Activated CD4-positive, alpha-beta T cell treated with anti-CD3 and anti-CD28 coated beads, Interleukin-2, Interleukin-6, amounts not matched to agents 100 ng/mL and 50 ng/mL, durations not matched to agents 16 hours and 8 hours (primary cell): ENCODE results near the gene EMC10.

ENCODE experiments used
- DNase-seq: peaks from one replicate; pipeline ENCODE4 v3.0.0-alpha.2; 2020

Gene EMC10

DNA sequence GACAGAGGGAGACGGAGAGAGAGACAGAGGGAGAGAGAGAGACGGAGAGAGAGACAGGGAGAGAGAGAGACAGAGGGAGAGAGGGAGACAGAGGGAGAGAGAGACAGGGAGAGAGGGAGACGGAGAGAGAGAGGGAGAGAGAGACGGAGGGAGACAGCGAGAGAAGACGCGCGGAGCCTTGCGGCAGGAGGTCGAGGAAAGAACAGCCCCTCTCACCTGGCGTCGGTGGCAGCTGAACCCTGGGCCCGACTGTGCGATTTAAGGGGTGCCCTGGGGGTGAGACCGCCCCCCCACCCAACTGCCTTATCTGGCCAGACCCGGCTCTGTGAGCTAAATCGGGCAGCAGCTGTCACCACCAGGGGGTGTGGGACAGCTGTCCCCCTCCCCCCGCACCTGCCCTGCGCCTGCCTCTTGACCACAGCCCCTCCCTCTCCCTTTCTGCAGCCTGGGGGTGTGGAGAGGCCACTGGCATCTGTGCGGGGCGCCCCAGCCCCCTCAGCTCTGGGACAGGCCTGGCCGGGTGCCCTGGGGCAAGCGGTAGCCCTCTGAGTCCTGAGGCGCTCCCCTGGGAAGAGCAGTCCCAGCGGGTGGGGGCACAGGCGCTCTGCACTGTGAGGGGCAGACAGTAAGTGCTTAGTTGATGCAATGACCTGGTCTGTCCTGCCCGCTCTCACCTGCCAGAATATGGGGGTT, 23.9 kb downstream of the EMC10 start:
- no peak for DNase-seq

DNA sequence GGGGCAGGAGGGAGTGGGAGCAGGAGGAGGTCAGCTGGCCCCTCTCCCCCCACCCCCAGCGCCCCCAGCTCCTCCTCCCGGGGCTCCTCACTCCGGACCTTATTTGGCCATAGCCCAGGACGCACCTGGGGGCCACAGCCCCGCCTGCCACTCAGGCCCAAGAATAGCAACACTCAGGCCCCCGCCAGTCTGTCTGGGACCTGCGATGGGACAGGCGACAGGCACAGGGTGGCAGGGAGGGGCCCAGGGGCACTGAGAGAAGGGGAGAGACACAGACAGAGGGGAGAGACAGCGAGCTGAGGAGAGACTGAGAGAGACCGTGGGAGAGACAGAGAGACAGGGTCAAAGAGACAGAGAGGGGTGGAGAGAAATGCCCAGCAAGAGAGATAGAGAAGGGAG, 24.4 kb downstream of the EMC10 start:
- no peak for DNase-seq

DNA sequence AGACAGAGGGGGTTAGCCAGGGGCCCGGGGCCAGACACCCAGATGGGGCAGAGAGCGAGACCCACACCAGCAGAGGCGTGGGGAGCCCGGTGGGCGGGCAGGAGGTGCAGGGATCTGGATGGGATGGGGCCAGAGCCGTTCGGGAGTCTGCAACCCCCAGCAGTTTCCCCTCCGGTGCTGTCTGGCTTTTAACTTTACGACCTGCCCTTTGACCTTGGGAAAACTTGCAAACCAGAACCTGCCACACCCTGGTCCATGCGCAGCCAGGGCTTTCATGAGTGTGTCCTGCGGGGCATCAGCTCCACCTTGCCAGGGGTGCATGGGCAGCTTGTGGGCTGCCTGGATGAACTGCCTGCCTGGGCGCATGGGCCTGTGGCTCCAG, 24.9 kb downstream of the EMC10 start:
- DNase-seq, result no peak

DNA sequence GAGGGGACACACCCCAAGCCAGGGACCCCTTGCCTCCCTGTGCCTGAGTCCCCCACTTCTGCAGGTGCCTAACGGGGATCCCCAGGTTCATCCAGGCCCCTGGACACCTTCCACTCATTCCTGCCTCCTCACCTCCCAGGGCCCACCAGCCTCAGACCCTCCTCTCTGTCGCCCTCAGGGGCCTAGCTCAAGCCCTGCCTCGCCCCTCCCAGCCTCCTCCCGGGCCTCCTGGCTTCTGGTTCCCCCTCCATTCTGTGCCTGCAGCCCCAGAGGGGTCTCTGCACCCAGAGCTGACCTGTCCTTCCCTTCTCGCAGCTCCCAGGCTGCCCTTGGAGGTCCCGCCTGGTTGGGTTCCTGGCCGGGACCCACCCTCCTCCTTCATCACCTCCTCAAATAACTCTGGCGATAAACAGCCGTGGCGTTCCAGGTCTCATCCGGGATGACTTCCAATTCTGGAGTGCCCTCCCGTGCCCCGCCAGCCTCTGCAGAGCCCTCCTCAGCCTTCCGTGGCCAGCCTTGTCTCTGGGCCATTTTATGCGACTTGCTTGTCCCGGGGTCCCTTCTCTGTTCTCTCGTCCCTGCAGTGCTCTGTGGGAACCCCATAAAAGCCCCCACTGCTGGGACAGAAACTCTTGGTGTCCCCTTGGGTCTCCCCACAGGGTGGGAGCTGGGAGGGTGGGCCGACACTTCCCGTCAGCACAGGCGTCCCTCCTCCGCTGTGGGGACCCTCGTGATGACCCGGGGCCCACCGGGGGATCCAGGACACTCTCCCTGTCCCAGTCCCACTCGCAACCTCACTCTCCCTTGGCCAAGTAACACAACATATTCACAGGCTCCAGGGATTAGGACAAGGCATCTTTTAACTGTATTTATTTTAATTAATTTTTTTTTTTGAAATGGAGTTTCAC, 25.5 kb downstream of the EMC10 start:
- DNase-seq, result no peak

- DNase-seq, result no peak
Measured at GRCh38 chr19:50505856-50506611, 29.7 kb downstream of the EMC10 start.

DNA sequence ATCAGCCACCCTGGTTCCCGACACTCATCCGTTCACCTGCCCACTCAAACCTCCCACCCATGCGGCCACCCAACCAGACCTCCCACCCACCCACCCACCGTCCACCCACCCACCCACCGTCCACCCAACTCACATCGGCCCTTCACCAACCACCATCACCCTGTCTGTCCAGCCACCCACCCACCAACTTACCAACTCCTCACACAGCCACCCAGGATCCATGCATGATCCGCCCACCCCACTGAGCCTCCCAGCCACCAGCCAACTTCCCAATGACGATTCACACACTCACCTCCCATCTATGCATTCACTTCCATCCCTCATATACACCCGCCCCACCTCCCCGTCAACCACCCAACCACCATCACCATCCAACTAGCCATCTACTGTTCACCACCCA, 30.4 kb downstream of the EMC10 start:
- DNase-seq, result no peak

DNA sequence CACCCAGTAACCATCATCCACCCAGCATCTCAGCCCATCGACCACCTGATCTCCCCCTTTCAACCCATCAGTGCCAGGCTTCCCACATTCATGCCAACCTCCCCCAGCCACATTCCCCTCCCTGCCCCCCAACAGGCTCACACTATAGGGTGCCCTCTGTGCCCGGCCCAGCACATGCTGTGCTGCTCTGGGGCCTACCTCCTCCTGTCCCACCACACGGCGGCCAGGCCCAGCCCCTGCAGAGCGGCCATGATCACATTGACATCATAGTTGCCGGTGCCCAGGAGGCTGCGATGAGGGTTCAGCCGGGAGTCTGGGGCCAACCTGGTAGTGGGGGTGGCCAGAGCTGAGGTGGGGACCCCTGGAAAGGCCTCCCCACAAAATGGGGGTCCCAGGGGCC, 31.1 kb downstream of the EMC10 start:
- no peak for DNase-seq

DNA sequence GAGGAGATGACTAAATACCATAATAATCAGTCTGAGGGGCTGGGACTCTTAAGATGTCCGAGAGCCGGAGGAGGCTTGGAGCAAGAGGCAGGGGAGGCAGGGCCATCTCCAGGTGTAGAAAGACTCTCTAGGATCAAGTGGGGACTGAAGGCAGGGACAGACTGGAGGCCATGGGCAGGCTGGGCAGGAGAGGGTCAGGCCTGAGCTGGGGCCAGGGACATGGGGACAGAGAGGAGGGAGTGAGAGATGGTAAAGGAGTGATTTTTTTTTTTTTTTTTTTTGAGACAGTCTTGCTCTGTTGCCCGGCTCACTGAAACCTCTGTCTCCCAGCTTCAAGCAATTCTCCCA, 32.5 kb downstream of the EMC10 start:
- DNase-seq, result no peak

DNA sequence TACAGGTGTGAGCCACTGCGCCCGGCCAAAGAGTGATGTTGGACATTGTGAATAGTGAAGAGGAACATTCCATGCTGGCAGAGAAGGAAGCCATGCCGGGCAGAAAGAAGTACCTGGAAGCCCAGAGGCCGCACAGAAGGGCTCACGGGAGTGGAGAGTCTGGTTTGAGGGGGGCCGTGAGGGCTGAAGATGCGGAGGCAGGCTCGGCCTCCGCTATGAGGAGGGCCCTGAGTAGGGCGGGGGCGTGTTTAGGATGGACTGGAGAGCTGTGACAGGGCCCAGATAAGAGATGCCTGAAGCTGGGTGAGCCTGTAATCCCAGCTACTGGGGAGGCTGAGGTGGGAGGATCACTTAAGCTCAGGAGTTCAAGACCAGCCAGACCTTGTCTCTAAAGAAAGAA, 33.1 kb downstream of the EMC10 start:
- no peak for DNase-seq

- DNase-seq, result no peak
Measured at GRCh38 chr19:50510121-50510670, 33.9 kb downstream of the EMC10 start.

DNA sequence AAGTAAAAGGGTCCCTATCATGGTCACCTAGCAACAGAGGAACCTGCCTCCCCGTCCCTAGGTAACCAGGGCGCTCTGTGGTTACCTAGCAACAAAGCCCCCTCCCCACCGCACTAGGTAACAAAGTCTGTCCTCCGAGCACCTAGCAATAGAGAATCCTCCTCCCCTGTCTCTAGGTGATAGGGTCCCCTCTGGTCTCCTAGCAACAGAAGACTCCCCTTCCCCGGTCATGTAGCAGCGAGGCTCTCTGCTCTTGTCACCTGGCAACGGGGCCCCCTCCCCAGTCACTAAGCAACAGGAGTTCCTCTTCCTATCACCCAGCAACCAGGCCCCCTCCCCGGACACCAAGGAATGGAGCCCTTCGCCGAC, 34.4 kb downstream of the EMC10 start:
- DNase-seq, result no peak

DNA sequence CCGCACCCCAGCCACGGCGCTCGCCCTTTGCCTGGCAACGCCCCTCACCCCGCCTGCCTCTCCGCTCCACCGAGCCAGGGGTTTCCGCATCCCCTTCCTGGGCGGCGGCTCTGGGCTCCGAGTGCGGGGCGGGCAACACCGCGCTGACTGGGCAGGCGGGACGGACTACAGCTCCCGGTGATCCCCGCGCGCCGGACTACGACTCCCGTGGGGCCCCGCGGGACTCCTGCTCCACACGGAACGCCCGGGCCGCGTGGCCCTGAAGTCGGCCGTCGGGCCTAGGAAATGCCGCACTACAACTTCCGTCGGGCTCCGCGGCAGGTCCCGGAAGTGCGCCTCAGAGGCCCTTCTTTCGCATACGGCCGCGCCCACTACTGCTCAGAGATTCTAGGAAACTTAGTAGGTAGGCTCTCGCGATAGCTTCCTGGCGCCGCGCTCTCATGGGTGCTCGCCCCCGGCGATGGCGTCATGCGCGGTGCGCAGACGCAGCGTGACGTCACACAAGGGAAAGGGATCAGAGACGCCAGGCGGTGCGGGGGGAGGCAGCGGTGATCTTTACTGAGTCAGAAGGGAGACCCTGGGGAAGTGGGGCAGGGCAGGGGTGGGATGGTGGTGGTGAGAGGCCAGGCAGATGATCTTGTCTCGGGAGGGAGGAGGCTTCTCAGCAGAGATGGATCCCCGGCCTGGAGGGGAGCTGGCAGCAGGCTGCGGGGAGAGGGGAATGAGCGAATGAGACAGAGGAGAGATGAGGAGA, 34.9 kb downstream of the EMC10 start, which contains the start of gene JOSD2:
JOSD2 (minus strand) TSS at position 123 of the 754 bp plus-strand sequence. CDS start 760 bp downstream, outside the sequence.
- peak; percentile 98 for DNase-seq

GRCh38 chr19:50512112-50512998, 36.0 kb downstream of the EMC10 start:
- no peak for DNase-seq

GRCh38 chr19:50512999-50513745, 36.9 kb downstream of the EMC10 start:
- DNase-seq, result no peak

DNA sequence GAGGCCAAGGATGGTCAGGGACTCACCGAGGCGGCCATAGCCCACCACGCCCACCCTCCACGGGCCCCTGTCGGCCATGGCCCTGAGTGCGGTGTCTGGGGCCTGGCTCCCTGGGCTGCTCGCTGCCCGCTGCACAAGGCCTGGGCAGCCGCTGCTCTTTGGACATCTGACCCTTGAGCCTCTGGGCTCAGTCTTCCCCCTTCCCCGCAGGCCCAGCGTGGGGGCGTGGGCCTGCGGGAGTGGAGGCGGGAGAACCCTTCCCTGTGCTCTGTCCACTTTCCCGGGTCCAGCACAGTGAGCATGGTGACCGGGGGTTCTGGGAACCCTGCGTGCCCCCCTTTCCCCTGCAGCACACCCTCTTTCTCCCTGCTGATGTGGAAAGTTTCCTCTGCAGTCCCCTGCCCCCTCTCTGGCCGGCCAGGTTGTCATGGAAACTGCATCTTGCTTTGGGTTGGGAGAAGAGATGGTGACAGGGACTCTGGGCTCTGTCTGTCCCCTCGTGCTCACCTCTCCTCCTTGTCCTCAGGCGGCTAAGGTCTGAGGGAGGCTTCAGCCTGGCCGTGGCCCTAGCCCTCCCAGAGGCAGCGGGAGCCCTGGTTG, 37.5 kb downstream of the EMC10 start, which contains the start of gene ASPDH:
ASPDH (minus strand) TSS at position 168 of the 600 bp plus-strand sequence; CDS start at position 78, 90 bp downstream.
- DNase-seq, result no peak

DNA sequence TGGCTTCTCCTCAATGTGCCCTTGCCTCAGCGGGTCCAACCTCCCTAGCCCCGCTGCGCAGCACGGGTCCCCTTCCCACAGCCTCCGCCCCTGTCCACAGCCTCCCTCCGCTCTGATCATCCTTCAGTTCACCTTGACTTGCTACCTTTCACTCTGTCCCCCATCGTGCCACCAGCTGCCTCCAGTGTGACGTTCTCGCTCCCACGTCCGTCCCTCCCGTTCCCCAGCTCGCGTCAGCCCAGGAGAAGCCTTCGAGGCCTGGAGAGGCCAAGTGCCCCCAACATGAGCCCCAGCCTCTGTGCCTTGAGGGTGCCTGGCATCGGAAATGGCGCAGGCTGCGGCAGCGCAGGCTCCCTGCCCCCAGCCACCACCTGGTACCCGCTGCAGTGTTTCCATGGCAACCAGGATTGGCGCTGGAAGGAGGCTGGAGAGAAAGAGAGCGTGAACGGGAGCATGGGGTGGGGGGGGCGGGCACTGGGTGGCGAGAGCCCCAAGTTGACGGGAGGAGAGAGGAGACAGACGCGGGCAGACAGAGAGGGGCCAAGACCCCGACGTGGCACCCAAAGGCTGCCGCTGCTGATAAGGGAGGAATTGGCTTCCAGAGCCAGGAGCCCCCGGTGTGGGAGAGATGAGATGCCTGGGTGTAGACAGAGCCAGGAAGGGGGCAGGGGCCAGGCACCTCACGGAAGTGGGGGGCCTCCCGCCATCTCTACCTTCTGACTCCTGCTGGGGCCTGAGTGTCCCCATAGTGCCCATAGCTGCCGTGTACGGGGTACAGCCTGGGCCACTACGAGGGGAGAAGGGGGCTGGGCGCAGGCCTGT, 38.2 kb downstream of the EMC10 start:
- DNase-seq, result no peak

GRCh38 chr19:50515168-50515561, 38.9 kb downstream of the EMC10 start:
- no peak for DNase-seq

- DNase-seq, result no peak
Measured at GRCh38 chr19:50516456-50516855, 40.1 kb downstream of the EMC10 start.
